GM12892 (cell line): Measurements from ENCODE around the gene GFPT2.

Experiments used
- POLR2A ChIP-seq: IDR thresholded peaks from 2 replicates; pipeline ENCODE4 v1.6.1; 2011; ENCODE audit warnings: low read depth, low read length, control low read depth
- POLR2AphosphoS5 ChIP-seq: IDR thresholded peaks from 2 replicates; pipeline ENCODE4 v1.6.1; 2011; ENCODE audit warnings: low read depth, low read length, control low read depth

- TF ChIP-seq POLR2A (no peak), POLR2AphosphoS5 (no peak)
These were observed 20.3 kb upstream of the GFPT2 start for GRCh38 chr5:180373454-180373853.
